DLD1 (cell line): Measurements from ENCODE around the gene PTPN14.

Experiments used
- in situ Hi-C: cut with HindIII; loops from 2 replicates; pipeline ENCODE4 v1.10.0; 2017; ENCODE audit warnings: low sequenced_read_pairs

PTPN14 gene

GRCh38 chr1:214380396-214380795 is 171.0 kb downstream of the PTPN14 start:
- in situ Hi-C loops: no loop called here

- in situ Hi-C loops: no loop called here
Observed at GRCh38 chr1:214379236-214379970, 172.0 kb downstream of the PTPN14 start.

GRCh38 chr1:214378492-214378891 is 172.9 kb downstream of the PTPN14 start:
- in situ Hi-C loops: no loop called here

- in situ Hi-C loops: no loop called here
Observed at GRCh38 chr1:214377886-214378285, 173.5 kb downstream of the PTPN14 start.

- in situ Hi-C loops: no loop called here
Observed at GRCh38 chr1:214377485-214377884, 173.9 kb downstream of the PTPN14 start.

- in situ Hi-C loops: no loop called here
Observed at GRCh38 chr1:214372092-214372491, 179.3 kb downstream of the PTPN14 start.

- in situ Hi-C loops: no loop called here
Observed at GRCh38 chr1:214370615-214371014, 180.8 kb downstream of the PTPN14 start.

- in situ Hi-C loops: no loop called here
Observed at GRCh38 chr1:214369364-214369763, 182.0 kb downstream of the PTPN14 start.

GRCh38 chr1:214367841-214368240 is 183.6 kb downstream of the PTPN14 start:
- in situ Hi-C loops: no loop called here

GRCh38 chr1:214364786-214365295 is 186.6 kb downstream of the PTPN14 start:
- in situ Hi-C loops: no loop called here

- in situ Hi-C loops: no loop called here
Observed at GRCh38 chr1:214364386-214364785, 187.0 kb downstream of the PTPN14 start.

- in situ Hi-C loops: no loop called here
Observed at GRCh38 chr1:214363386-214363785, 188.0 kb downstream of the PTPN14 start.

GRCh38 chr1:214362188-214362882 is 189.1 kb downstream of the PTPN14 start:
- in situ Hi-C loops: no loop called here

- in situ Hi-C loops: no loop called here
Observed at GRCh38 chr1:214361636-214362035, 189.8 kb downstream of the PTPN14 start.

GRCh38 chr1:214360525-214361164 is 190.8 kb downstream of the PTPN14 start:
- in situ Hi-C loops: no loop called here

- in situ Hi-C loops: no loop called here
Observed at GRCh38 chr1:214360116-214360515, 191.3 kb downstream of the PTPN14 start.

GRCh38 chr1:214354440-214355148 is 196.8 kb downstream of the PTPN14 start:
- in situ Hi-C loops: no loop called here

- in situ Hi-C loops: no loop called here
Observed at GRCh38 chr1:214352838-214353237, 198.6 kb downstream of the PTPN14 start.

GRCh38 chr1:214351551-214352277 is 199.7 kb downstream of the PTPN14 start:
- in situ Hi-C loops: no loop called here

- in situ Hi-C loops: loop anchor here (25.0 kb wide), 1 partner anchor 238 kb away; no protein-coding TSS in a partner anchor
Observed at GRCh38 chr1:214349781-214350180, 201.6 kb downstream of the PTPN14 start.
